ENCODE data around the gene IL21R.

IL21R gene

DNA sequence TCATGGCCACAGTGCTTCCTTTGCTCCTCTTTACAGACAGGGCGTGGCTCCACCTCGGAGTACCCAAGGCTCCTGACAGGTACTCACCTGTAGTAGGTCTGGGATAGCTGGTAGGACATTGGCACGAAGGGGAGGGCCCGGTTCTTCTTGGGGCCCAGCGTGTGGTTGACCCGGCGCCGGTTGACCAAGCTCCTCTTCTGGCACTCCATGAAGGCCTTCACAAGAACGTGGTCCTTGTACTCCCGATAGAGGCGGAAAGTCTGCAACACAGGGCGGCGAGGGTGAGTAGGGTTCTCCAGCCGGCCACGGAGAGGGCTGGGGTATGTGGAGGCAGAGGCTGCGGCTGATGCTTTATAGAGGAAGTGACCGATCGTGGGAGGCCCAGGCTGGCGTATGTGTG is 69.7 kb downstream of the IL21R start:
- H3K27me3 ChIP-seq (ENCODE audit: insufficient read depth, low read length), result no peaks in the 10 kb centered on the region
- no peaks in the 10 kb centered on the region for H3K9me3 ChIP-seq (ENCODE audit: insufficient read depth, low read depth, low read length)
- H3K4me3 ChIP-seq (ENCODE audit: low read length), result no peak overlapping the region
- H3K36me3 ChIP-seq (ENCODE audit: insufficient read depth, low read length), result peaks cover 100% of the 10 kb centered on the region
- 94% methylated on average over 19 of the region's 19 CpGs for WGBS
- H3K9ac ChIP-seq (ENCODE audit: low read depth, low read length), result no peak overlapping the region
- H3K27ac ChIP-seq (ENCODE audit: low read depth, low read length), result no peak overlapping the region
- no peaks in the 10 kb centered on the region for H3K4me1 ChIP-seq (ENCODE audit: insufficient read depth, low read length)

DNA sequence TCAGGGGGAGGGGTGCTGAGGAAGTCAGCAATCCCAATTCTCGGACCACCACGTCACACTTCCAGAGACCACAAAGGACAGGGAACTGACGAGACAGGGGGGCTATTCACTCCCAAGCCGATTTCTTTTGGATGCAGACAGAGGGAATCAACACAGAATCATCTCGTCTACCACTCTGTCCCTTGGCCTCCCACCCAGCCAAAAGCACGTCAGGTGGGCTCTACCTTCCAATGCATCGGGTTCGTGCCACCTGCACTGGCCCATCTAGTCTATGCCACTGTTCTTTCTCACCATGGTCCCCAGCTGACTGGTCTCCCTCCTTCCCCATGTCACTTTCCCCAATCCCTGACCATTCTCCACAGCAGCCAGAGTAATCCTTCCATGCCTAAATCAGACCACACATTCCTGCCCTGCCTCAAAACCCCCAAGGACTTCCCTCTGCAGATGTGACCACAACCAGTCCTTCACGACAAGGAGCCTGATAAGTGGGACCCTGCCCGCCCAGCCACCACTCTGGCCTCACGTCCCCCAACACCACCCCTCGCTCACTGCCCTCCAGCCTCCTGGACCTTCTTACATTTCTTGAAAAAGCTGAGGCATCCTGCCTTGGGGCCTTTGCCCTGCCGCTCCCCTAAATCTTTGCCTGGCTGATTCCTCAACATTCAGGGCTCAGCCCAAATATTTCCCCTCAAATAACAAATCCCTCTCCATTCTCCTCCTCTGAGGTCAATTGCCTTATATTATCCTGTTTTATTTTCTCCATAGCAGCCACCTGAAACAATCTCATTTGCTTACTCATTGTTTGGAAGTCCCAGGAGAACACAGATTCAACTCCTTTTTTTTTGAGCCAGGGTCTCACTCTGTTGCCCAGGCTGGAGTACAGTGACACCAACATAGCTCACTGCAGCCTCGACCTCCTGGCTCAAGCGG is 70.4 kb downstream of the IL21R start:
- Histone ChIP-seq H3K9me3 (ENCODE audit: insufficient read depth, low read depth, low read length) (no peaks in the 10 kb centered on the region), H3K27me3 (ENCODE audit: insufficient read depth, low read length) (no peaks in the 10 kb centered on the region), H3K4me3 (ENCODE audit: low read length) (no peak overlapping the region), H3K4me1 (ENCODE audit: insufficient read depth, low read length) (no peaks in the 10 kb centered on the region), H3K36me3 (ENCODE audit: insufficient read depth, low read length) (peaks cover 100% of the 10 kb centered on the region), H3K27ac (ENCODE audit: low read depth, low read length) (no peak overlapping the region), H3K9ac (ENCODE audit: low read depth, low read length) (no peak overlapping the region)
- WGBS, result 94% methylated on average over 15 of the region's 15 CpGs

DNA sequence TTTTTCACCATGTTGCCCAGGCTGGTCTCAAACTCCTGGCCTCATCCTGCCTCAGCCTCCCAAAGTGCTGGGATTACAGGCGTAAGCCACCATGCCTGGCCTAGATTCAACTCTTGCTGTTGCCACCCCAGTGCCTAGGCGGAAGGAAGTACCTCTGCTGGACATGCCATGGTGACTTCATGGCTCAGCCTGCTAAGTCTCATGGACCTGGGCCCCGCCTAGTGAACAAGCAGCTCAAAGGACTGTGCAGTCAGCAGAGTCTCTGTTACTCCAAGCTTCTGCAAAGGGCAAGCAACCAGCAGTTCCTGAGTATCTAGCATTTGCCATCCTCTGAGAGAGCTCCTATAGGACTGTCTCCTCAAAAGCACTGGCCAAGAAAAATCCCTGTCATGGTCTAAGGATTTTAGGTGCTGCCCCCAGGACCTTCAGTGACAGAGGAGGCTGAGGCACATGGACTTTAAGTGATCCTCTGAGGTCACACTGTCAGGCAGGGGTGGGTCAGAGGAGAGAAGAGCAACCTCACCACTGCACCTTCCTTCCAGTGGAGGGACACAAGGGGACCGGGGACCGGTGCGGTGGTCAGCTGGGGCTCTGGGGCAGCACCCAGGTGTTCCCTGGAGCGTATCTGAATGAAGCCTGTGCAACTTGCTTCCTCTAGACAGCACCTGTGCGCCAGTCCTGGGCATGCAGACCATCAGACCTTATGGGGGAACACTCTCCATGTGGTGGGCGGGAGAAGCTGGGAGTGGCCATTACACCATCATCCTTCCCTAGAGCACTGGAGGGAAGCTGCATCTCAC is 71.3 kb downstream of the IL21R start:
- Histone ChIP-seq H3K9me3 (ENCODE audit: insufficient read depth, low read depth, low read length) (no peaks in the 10 kb centered on the region), H3K9ac (ENCODE audit: low read depth, low read length) (no peak overlapping the region), H3K36me3 (ENCODE audit: insufficient read depth, low read length) (peaks cover 100% of the 10 kb centered on the region), H3K4me3 (ENCODE audit: low read length) (no peak overlapping the region), H3K4me1 (ENCODE audit: insufficient read depth, low read length) (no peaks in the 10 kb centered on the region), H3K27ac (ENCODE audit: low read depth, low read length) (no peak overlapping the region), H3K27me3 (ENCODE audit: insufficient read depth, low read length) (no peaks in the 10 kb centered on the region)
- WGBS, result 94% methylated on average over 9 of the region's 9 CpGs

- H3K9me3 ChIP-seq (ENCODE audit: insufficient read depth, low read depth, low read length), result no peaks in the 10 kb centered on the region
- H3K27ac ChIP-seq (ENCODE audit: low read depth, low read length), result no peak overlapping the region
- 94% methylated on average over 9 of the region's 9 CpGs for WGBS
- no peaks in the 10 kb centered on the region for H3K4me1 ChIP-seq (ENCODE audit: insufficient read depth, low read length)
- H3K9ac ChIP-seq (ENCODE audit: low read depth, low read length), result no peak overlapping the region
- H3K4me3 ChIP-seq (ENCODE audit: low read length), result no peak overlapping the region
- peaks cover 100% of the 10 kb centered on the region for H3K36me3 ChIP-seq (ENCODE audit: insufficient read depth, low read length)
- no peaks in the 10 kb centered on the region for H3K27me3 ChIP-seq (ENCODE audit: insufficient read depth, low read length)
Measured at GRCh38 chr16:27474041-27474440, 72.1 kb downstream of the IL21R start.

GRCh38 chr16:27474921-27475320 is 72.9 kb downstream of the IL21R start:
- Histone ChIP-seq H3K27ac (ENCODE audit: low read depth, low read length) (no peak overlapping the region), H3K36me3 (ENCODE audit: insufficient read depth, low read length) (peaks cover 98% of the 10 kb centered on the region), H3K9ac (ENCODE audit: low read depth, low read length) (no peak overlapping the region), H3K4me3 (ENCODE audit: low read length) (no peak overlapping the region), H3K9me3 (ENCODE audit: insufficient read depth, low read depth, low read length) (no peaks in the 10 kb centered on the region), H3K27me3 (ENCODE audit: insufficient read depth, low read length) (no peaks in the 10 kb centered on the region), H3K4me1 (ENCODE audit: insufficient read depth, low read length) (no peaks in the 10 kb centered on the region)
- 97% methylated on average over 9 of the region's 9 CpGs for WGBS

GRCh38 chr16:27475561-27475960 is 73.6 kb downstream of the IL21R start:
- Histone ChIP-seq H3K4me1 (ENCODE audit: insufficient read depth, low read length) (no peaks in the 10 kb centered on the region), H3K36me3 (ENCODE audit: insufficient read depth, low read length) (peaks cover 97% of the 10 kb centered on the region), H3K9ac (ENCODE audit: low read depth, low read length) (no peak overlapping the region), H3K27me3 (ENCODE audit: insufficient read depth, low read length) (no peaks in the 10 kb centered on the region), H3K9me3 (ENCODE audit: insufficient read depth, low read depth, low read length) (no peaks in the 10 kb centered on the region), H3K27ac (ENCODE audit: low read depth, low read length) (no peak overlapping the region), H3K4me3 (ENCODE audit: low read length) (no peak overlapping the region)
- WGBS, result 93% methylated on average over 9 of the region's 9 CpGs

DNA sequence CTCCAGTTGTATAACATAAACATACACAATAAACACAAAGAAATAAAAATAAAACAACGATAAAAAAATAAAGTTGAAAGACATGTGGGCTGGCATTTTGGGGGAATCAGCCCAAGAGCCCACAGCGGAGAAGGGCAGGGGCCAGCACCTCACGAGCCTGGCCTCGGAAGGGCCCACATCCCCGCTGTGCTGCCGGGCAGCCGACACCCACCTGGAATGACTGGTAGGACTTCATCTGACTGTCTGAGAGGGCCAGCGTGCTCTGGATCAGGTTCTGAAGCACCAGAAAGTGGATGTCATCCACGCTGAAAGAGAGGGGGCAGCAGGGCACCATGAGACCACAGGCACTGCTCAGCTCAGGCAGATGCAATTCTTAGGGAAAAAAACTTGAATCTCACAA is 74.3 kb downstream of the IL21R start:
- H3K9ac ChIP-seq (ENCODE audit: low read depth, low read length), result no peak overlapping the region
- no peak overlapping the region for H3K4me3 ChIP-seq (ENCODE audit: low read length)
- 96% methylated on average over 9 of the region's 9 CpGs for WGBS
- H3K27me3 ChIP-seq (ENCODE audit: insufficient read depth, low read length), result no peaks in the 10 kb centered on the region
- peaks cover 97% of the 10 kb centered on the region for H3K36me3 ChIP-seq (ENCODE audit: insufficient read depth, low read length)
- H3K27ac ChIP-seq (ENCODE audit: low read depth, low read length), result no peak overlapping the region
- no peaks in the 10 kb centered on the region for H3K4me1 ChIP-seq (ENCODE audit: insufficient read depth, low read length)
- no peaks in the 10 kb centered on the region for H3K9me3 ChIP-seq (ENCODE audit: insufficient read depth, low read depth, low read length)

DNA sequence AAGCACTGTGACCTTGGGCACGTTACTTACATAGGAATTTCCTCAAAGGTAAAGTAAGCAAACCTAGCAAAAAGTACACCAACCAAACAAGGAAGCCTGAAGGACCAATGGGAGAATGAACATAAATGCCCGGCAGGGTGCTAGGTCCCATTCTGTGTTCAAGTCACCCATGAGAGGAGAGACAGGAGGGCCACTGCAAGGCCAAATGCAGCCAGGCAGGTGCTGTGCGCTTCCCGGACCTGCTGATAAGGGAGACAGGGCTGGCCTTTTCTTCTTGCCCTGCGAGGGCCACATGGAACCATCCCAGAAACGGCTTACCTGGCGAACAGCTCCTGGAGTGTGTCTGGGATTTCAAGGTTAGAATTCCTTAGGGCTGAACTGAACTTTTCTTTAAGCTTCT is 78.8 kb downstream of the IL21R start:
- peaks cover 97% of the 10 kb centered on the region for H3K36me3 ChIP-seq (ENCODE audit: insufficient read depth, low read length)
- no peaks in the 10 kb centered on the region for H3K9me3 ChIP-seq (ENCODE audit: insufficient read depth, low read depth, low read length)
- 95% methylated on average over 7 of the region's 7 CpGs for WGBS
- H3K9ac ChIP-seq (ENCODE audit: low read depth, low read length), result no peak overlapping the region
- no peaks in the 10 kb centered on the region for H3K27me3 ChIP-seq (ENCODE audit: insufficient read depth, low read length)
- H3K27ac ChIP-seq (ENCODE audit: low read depth, low read length), result no peak overlapping the region
- no peaks in the 10 kb centered on the region for H3K4me1 ChIP-seq (ENCODE audit: insufficient read depth, low read length)
- no peak overlapping the region for H3K4me3 ChIP-seq (ENCODE audit: low read length)

- Histone ChIP-seq H3K36me3 (ENCODE audit: insufficient read depth, low read length) (peaks cover 97% of the 10 kb centered on the region), H3K9me3 (ENCODE audit: insufficient read depth, low read depth, low read length) (no peaks in the 10 kb centered on the region), H3K4me1 (ENCODE audit: insufficient read depth, low read length) (no peaks in the 10 kb centered on the region), H3K9ac (ENCODE audit: low read depth, low read length) (no peak overlapping the region), H3K4me3 (ENCODE audit: low read length) (no peak overlapping the region), H3K27me3 (ENCODE audit: insufficient read depth, low read length) (no peaks in the 10 kb centered on the region), H3K27ac (ENCODE audit: low read depth, low read length) (no peak overlapping the region)
- WGBS, result 94% methylated on average over 15 of the region's 15 CpGs
Measured at GRCh38 chr16:27481282-27481934, 79.4 kb downstream of the IL21R start.

DNA sequence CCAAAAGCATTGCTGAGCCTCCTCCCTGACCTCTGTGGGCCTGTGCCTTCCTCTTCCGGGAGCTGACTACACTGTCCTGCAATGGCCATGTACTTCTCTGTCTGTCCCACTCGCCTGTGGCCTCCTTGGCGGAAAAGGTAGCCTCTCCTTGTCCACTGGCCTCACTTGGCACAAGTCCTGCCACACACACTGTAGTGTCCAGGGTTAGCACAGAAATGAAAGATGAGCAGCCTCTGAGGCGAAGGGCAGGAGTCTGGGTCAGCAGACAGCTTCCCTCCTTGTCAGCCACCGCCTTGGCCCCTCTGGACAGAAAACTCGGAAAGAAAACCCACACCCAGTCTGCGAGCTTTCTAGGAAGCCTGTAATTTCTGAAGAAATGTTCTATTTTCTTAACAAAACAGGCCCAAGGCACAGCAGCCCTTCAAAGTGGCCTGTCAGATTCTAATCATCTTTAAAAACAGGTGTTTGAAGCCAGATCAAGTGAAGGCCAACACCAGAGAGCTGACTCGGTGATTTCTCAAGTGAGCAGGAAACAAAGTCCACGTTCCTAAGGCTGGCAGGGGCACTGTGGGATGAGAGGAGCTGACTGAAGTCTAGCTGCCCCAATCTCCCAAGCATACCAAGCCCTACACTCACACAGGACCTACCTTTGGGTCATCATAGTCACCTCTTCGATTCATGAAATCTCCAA is 80.6 kb downstream of the IL21R start:
- Histone ChIP-seq H3K27me3 (ENCODE audit: insufficient read depth, low read length) (no peaks in the 10 kb centered on the region), H3K36me3 (ENCODE audit: insufficient read depth, low read length) (peaks cover 97% of the 10 kb centered on the region), H3K9me3 (ENCODE audit: insufficient read depth, low read depth, low read length) (no peaks in the 10 kb centered on the region), H3K27ac (ENCODE audit: low read depth, low read length) (no peak overlapping the region), H3K9ac (ENCODE audit: low read depth, low read length) (no peak overlapping the region), H3K4me1 (ENCODE audit: insufficient read depth, low read length) (no peaks in the 10 kb centered on the region), H3K4me3 (ENCODE audit: low read length) (no peak overlapping the region)
- 96% methylated on average over 10 of the region's 10 CpGs for WGBS

Data from HUES64 (cell line).